RKO (cell line): ENCODE measurements around the gene SDF2L1.

Experiments
- DNase-seq: peaks from one replicate; pipeline ENCODE4 v3.0.0-alpha.2; 2016; ENCODE audit warnings: low spot score

The SDF2L1 gene

DNA sequence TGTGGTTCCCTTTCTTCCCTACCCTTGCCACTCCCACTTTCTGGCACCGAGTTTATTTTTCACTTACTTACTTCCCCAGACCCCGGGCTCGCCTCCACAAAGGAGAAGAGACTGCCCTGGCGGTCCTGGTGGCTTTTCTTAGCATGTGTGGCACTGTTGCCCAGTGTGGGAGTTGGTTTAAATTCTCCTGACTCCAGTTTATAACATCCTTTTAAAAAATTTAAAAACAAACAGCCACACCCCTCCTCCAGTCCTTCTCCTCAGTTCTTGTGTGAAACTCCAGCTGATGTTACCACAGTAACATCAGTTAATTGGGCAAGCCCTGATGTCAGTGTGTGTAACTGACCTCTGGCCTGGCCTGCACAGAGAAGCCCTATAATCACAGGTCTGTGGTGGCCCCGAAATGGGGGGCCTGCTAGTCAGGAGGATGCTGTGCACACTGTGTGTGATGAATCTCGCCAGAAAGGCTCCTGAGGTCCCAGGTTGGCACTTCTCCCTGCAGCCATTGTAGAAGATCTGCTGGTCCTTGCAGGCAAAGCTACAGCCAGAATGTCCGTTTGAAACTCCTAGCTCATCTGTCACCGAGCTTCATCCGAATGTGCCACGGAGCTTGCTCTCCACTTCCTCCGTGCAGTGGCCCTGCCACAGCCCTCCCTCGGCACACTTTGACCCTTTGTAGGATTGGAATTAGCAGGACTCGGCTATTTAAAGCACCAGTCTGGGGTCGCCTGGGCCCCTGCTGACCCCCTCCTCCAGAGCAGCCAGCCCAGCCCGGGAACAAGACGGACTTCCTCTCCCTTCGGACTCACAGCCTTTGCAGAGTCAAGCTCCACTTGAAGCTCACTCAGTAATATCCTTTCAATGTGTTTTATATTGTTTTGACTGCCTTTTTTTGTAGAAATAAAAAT, 19.8 kb upstream of the SDF2L1 start:
- DNase-seq: no peak

- no peak for DNase-seq
Observed at GRCh38 chr22:21622919-21623647, 19.0 kb upstream of the SDF2L1 start.

- no peak for DNase-seq
Observed at GRCh38 chr22:21623648-21623970, 18.5 kb upstream of the SDF2L1 start.

DNA sequence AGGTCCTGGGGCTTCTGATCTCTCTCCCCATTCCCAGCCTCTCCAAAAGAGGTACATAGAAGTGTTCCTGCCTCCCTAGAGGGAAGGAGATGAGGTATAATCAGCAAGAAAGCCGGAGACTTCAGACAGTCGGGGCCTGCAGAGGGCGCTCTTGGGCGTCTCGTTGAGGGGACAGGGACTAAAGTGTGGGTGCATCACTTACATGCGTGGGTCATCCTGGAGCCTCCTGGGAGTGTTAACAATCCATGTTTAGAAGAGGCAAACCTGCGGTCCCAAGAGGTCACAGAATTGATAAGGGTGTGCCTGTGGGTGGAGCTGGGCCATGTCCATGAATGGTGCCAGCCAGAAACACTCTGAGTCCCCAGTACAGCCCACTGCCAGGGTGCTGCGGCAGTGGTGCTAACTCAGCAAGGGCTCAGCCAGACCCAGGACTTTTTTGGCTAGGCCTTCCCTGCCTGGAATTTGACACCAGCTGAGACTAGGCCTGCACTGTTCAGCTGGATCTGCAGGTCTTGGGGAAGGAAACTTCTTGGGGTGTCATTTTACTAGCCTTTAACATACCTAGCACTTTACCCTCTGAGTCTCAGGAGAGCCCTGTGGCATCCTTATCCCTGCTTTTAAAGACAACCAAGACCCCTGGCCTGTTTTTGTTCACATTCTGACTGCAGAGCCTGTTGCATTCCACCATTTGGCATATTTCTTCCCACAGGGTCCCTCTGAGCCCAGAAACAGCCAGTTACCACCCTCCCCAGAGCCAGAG, 17.8 kb upstream of the SDF2L1 start:
- DNase-seq: peak; percentile 47

- DNase-seq: no peak
Observed at GRCh38 chr22:21624880-21625791, 17.0 kb upstream of the SDF2L1 start.

- DNase-seq: no peak
Observed at GRCh38 chr22:21626073-21626734, 15.9 kb upstream of the SDF2L1 start.

- no peak for DNase-seq
Observed at GRCh38 chr22:21626735-21627469, 15.2 kb upstream of the SDF2L1 start.

DNA sequence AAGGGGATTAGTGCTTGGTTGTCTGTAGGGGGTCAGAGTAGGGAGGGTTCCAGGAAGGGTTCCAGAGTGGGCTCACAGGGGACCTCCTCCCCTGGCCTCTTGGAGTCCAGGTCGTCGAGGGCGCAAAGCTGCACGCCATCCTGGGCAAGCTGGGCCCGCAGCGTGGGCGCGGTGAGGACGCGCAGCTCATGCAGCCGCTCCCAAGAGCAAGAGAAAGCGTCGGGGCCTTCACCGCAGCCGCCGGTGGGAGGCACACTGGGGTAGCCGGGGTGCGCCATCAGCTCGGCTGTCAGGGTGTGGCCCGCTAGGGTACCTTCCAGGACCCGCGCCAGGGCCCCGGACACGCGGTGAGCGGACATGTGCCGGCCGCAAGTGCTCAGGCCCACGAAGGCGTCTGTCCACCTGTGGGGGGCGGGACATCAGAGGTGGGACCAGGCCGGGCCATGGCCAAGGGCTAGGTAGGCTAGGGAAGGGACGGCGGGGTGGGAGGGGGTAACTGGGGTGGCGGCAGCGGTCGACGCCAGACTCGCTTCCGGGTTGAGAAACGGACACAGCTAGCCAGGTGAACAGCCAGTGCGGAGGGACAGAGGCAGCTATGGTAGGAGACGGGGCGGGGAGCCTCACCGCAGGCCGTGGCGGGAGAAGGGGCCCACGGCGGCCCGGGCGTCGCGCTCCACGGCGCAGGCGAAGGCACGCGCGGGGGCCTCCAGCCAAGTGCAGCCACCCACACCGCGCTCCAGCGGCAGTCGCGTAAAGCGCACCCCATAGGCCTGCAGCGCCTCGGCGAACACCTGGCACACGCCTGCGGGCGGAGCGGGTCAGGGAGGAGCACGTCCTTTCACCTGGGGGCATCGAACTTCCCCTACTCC, 13.5 kb upstream of the SDF2L1 start:
- peak; percentile 42 for DNase-seq

- peak; percentile 95 for DNase-seq
Observed at GRCh38 chr22:21629255-21630149, 12.6 kb upstream of the SDF2L1 start, which contains the start of gene YDJC. TSS of gene YDJC (minus strand) at chr22:21630022. CDS start at chr22:21630014, 8 bp downstream.

DNA sequence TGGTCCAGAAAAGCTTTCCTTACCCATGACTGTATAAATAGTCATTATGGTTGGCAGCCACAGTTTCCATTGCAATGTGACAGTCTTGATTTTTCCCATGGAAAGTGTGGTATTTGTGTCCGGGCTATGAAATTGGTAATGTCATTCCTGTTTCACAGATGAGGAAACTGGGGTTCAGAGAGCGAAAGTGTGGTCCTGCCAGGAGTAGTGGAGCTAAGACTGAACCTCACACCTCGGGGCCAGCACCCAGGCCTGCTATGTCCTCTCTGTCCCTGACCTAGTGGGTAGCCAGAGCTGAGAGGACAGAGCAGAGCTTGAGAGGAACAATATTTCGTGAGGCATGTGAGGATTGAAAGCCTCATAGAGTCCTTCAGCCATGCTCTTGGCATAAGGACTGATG, 11.1 kb upstream of the SDF2L1 start:
- no peak for DNase-seq

GRCh38 chr22:21632237-21632895, 9.7 kb upstream of the SDF2L1 start, which contains the start of gene CCDC116:
TSS of gene CCDC116 (plus strand) at chr22:21632760. CDS start at chr22:21633182, 422 bp downstream.
- peak; percentile 81 for DNase-seq

DNA sequence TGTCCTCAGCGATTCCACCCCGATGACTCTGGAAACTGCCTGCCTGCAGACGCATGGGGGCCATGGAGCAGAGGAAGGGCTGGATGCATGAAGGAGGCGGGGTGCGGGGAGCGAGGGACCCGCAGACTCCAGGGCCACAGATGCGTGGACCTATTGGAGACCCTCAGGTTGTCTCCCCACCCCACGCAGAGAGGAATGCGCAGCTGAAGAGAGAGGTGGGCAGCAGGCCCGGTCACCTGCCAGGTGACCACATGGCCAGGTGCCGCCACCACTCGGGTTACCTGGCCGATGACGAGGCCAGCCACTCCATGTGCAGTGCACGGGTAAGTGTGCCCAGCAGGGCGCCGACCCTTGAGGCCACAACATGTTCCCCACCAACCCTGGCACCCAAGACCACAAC, 9.2 kb upstream of the SDF2L1 start:
- DNase-seq: no peak

DNA sequence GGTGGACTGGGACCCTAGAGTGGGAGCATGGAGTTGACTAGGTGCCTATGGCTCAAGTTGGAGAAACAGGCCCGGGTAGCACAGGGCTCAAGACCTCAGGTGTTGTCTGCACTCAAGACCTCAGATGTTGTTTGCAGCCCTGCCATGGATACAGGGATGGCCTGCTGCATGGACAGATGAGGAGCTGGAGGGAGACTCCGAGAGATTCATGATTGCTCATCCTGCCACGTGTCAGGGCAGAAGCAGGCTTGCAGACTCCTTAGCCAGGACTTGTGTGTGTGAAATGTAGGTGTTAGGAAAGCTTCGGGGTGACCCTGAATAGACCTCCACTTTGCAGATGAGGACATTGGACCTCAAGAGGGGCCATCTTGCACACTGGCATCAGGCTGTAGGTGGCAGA, 8.6 kb upstream of the SDF2L1 start:
- no peak for DNase-seq

GRCh38 chr22:21634081-21634480, 8.0 kb upstream of the SDF2L1 start:
- DNase-seq: no peak

DNA sequence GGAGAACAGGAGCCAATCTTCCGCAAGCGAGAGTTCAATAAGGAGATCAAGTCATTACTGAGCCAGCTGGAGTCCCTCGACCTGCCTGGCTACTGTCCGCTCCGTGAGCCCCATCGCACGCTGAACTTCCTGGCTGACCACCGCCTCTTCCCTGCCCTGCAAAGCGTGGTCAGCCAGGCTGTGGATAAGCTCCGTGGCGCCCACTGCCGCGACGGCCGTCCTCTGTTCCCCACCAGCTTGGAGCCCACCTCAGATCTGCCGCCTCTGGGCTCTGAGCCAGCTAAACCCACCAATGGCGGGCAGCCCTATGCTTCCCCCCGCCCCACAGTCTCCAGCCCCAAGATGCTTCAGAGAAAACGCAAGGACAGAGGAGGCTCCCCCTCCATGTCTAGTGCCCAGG, 7.3 kb upstream of the SDF2L1 start:
- no peak for DNase-seq

- no peak for DNase-seq
Observed at GRCh38 chr22:21635771-21636510, 6.2 kb upstream of the SDF2L1 start.
